Activated naive CD4-positive, alpha-beta T cell treated with anti-CD3 and anti-CD28 coated beads, Interleukin-2, amount 50 U/mL, for 16 hours (primary cell): ENCODE measurements around the gene PBX3.

Experiments used
- DNase-seq: peaks from one replicate; pipeline ENCODE4 v3.0.0-alpha.2; 2020

The PBX3 gene

GRCh38 chr9:126000731-126001580, 253.8 kb downstream of the PBX3 start:
- no peak for DNase-seq

- no peak for DNase-seq
Observed at GRCh38 chr9:126001581-126002225, 254.5 kb downstream of the PBX3 start.

GRCh38 chr9:126002476-126003350, 255.5 kb downstream of the PBX3 start:
- no peak for DNase-seq

GRCh38 chr9:126009047-126009446, 261.9 kb downstream of the PBX3 start:
- no peak for DNase-seq

GRCh38 chr9:126014726-126015125, 267.6 kb downstream of the PBX3 start:
- DNase-seq: no peak

- no peak for DNase-seq
Observed at GRCh38 chr9:126015424-126015823, 268.3 kb downstream of the PBX3 start.

GRCh38 chr9:126016579-126017290, 269.6 kb downstream of the PBX3 start:
- no peak for DNase-seq
